ENCODE data around the gene RERE.

DNA sequence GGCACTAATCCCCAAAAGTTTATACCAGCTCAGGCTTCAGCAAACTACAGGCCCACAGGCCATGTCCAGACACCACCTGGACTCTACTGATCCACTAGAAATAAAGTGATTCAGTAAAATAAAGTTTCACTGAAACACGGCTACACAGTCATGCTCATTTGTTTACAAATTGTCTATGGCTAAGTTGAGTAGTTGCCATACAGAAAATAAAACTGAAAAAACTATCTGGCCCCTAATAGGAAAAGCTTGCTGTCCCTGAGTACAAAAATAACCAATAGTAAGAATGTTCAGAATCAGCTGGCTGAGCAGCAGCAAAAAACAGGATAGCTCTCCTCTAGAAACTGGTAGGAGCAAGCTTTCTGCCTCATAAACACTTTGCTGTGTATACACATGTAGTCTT is 221.5 kb downstream of the RERE start:
- TF ChIP-seq, protein P1, sequence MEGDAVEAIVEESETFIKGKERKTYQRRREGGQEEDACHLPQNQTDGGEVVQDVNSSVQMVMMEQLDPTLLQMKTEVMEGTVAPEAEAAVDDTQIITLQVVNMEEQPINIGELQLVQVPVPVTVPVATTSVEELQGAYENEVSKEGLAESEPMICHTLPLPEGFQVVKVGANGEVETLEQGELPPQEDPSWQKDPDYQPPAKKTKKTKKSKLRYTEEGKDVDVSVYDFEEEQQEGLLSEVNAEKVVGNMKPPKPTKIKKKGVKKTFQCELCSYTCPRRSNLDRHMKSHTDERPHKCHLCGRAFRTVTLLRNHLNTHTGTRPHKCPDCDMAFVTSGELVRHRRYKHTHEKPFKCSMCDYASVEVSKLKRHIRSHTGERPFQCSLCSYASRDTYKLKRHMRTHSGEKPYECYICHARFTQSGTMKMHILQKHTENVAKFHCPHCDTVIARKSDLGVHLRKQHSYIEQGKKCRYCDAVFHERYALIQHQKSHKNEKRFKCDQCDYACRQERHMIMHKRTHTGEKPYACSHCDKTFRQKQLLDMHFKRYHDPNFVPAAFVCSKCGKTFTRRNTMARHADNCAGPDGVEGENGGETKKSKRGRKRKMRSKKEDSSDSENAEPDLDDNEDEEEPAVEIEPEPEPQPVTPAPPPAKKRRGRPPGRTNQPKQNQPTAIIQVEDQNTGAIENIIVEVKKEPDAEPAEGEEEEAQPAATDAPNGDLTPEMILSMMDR (IDR thresholded peaks at IDR 0.05): no peak
- TF ChIP-seq POLR2A (IDR thresholded peaks at IDR 0.05) (no peak), POLR2AphosphoS5 (IDR thresholded peaks at IDR 0.05; ENCODE audit: insufficient read depth in 1 of 2, low read depth in 1 of 2) (no peak)
